Measurements from ENCODE around the gene MALSU1.

GRCh38 chr7:23261843-23262452 lies 37.2 kb upstream of the MALSU1 start:
- no peak for TF ChIP-seq TAF1 (IDR thresholded peaks at IDR 0.05; ENCODE audit: borderline replicate concordance, insufficient read depth, low read length)
- TF ChIP-seq POLR2AphosphoS5 (IDR thresholded peaks at IDR 0.05; ENCODE audit: low read depth, low read length), result no peak
- TF ChIP-seq REST (IDR thresholded peaks at IDR 0.05; ENCODE audit: insufficient read depth in 1 of 2, low read depth in 2 of 2, low read length in 2 of 2), result no peak
- no peak for TF ChIP-seq SIN3A (IDR thresholded peaks at IDR 0.05; ENCODE audit: borderline replicate concordance, insufficient read depth, low read length)
